Hepatocyte (in vitro differentiated cells): ENCODE data around the gene IL22.

Source experiments
- EZH2 ChIP-seq: fragments of 200-600 bp; sonication (generic); IDR thresholded peaks from 2 replicates; pipeline ENCODE4 v1.6.1; 2016; ENCODE audit warnings: antibody characterized with exemption, mild to moderate bottlenecking, borderline replicate concordance
- TF ChIP-seq, protein P1 (sequence below): fragments of 200-600 bp; sonication (generic); IDR thresholded peaks from 2 replicates; pipeline ENCODE4 v1.5.1; 2016; ENCODE audit warnings: antibody characterized with exemption, mild to moderate bottlenecking; ENCODE audit not compliant: poor library complexity

DNA sequence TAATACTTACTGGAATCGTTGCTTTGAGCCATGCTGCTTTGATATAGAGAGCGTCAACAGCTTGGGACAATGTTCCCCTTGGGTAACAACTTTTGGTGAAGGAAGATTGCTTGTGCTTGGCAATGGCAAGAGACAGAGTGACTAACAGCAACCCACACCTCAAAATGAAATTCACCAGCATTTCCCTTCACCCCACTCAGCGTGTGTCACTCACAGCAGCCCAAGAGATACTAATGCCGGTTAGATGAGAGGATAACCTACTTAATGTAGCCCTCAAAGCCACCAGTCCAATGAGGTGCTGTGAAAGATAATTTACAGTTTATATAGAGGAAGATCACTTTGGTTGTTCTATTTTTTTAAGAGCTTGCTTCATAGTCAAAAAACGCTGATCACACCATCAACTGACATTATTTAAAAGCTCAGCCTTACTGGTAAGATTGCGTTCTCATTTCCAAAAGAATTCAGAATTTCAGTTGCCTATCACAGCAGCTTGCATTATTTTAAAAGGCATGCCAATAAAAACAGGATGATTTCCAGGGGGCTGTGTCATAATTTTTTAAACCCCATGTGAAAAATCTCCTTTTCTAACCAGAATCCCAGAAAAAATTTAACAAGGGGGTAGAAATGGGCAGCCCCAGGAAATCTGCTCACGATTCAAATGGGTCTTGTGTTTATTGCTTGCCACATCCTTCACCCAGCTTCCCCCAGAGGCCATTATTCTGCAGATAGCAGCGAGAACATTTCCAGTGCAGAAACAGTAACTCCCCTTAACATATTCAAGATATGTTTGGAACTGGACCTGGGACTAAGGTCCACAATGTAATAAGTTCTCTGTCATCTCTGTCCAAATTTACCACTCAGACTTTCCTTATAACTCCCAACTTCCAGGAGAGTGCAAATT is 27.6 kb downstream of the IL22 start, which contains the start of gene IL26:
- TF ChIP-seq, protein P1, sequence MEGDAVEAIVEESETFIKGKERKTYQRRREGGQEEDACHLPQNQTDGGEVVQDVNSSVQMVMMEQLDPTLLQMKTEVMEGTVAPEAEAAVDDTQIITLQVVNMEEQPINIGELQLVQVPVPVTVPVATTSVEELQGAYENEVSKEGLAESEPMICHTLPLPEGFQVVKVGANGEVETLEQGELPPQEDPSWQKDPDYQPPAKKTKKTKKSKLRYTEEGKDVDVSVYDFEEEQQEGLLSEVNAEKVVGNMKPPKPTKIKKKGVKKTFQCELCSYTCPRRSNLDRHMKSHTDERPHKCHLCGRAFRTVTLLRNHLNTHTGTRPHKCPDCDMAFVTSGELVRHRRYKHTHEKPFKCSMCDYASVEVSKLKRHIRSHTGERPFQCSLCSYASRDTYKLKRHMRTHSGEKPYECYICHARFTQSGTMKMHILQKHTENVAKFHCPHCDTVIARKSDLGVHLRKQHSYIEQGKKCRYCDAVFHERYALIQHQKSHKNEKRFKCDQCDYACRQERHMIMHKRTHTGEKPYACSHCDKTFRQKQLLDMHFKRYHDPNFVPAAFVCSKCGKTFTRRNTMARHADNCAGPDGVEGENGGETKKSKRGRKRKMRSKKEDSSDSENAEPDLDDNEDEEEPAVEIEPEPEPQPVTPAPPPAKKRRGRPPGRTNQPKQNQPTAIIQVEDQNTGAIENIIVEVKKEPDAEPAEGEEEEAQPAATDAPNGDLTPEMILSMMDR, result no peak
- no peak for TF ChIP-seq EZH2
